Measurements from ENCODE around the gene PRKAR1B.

The PRKAR1B gene

DNA sequence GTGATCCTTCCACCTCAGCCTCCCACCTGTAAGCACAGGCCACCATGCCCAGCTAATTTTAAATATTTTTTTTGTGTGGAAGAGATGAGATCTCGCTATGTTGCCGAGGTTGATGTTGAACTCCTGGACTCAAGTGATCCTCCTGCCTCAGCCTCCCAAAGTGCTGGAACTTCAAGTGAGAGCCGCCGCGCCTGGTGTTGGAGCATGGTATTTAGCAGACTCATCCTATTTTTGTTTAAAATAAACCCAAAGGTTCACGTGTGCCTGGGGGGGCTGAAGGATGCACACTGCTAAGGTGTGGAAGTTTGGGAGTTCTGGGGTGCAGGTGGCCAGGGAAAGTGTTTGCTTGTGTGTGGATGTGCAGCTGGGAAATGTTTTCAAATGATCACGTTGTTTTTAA, 225.6 kb downstream of the PRKAR1B start:
- Histone ChIP-seq H2AFZ (ENCODE audit: low read length) (no peak overlapping the region), H3K9ac (ENCODE audit: low read length) (no peak overlapping the region), H3K4me2 (ENCODE audit: low read length) (no peak overlapping the region), H3K36me3 (ENCODE audit: insufficient read depth, low read length) (no peaks in the 10 kb centered on the region), H3K27me3 (ENCODE audit: insufficient read depth, low read length) (no peaks in the 10 kb centered on the region), H4K20me1 (ENCODE audit: insufficient read depth, low read length) (no peaks in the 10 kb centered on the region), H3K9me3 (ENCODE audit: low read length) (no peaks in the 10 kb centered on the region), H3K4me3 (ENCODE audit: low read depth, low read length, poor library complexity, severe bottlenecking) (no peak overlapping the region), H3F3A (ENCODE audit: insufficient read depth, low read length) (no peaks in the 10 kb centered on the region), H3K4me1 (ENCODE audit: insufficient read depth, low read length, severe bottlenecking) (no peaks in the 10 kb centered on the region), H3K27ac (ENCODE audit: low read depth, low read length, poor library complexity, severe bottlenecking) (no peak overlapping the region), H3K9me2 (ENCODE audit: low read depth, low read length) (no peaks in the 10 kb centered on the region), H3K79me2 (ENCODE audit: insufficient read depth, low read length) (no peaks in the 10 kb centered on the region)
- TF ChIP-seq, protein P1, sequence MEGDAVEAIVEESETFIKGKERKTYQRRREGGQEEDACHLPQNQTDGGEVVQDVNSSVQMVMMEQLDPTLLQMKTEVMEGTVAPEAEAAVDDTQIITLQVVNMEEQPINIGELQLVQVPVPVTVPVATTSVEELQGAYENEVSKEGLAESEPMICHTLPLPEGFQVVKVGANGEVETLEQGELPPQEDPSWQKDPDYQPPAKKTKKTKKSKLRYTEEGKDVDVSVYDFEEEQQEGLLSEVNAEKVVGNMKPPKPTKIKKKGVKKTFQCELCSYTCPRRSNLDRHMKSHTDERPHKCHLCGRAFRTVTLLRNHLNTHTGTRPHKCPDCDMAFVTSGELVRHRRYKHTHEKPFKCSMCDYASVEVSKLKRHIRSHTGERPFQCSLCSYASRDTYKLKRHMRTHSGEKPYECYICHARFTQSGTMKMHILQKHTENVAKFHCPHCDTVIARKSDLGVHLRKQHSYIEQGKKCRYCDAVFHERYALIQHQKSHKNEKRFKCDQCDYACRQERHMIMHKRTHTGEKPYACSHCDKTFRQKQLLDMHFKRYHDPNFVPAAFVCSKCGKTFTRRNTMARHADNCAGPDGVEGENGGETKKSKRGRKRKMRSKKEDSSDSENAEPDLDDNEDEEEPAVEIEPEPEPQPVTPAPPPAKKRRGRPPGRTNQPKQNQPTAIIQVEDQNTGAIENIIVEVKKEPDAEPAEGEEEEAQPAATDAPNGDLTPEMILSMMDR (IDR thresholded peaks at IDR 0.05; ENCODE audit: low read length) = no peak
- no peak for TF ChIP-seq EZH2 (IDR thresholded peaks at IDR 0.05; ENCODE audit: borderline replicate concordance, low read length)

GRCh38 chr7:500521-501420, 226.3 kb downstream of the PRKAR1B start:
- Histone ChIP-seq H3K36me3 (ENCODE audit: insufficient read depth, low read length) (no peaks in the 10 kb centered on the region), H3K27ac (ENCODE audit: low read depth, low read length, poor library complexity, severe bottlenecking) (no peak overlapping the region), H3K9me2 (ENCODE audit: low read depth, low read length) (no peaks in the 10 kb centered on the region), H3K27me3 (ENCODE audit: insufficient read depth, low read length) (no peaks in the 10 kb centered on the region), H3K4me3 (ENCODE audit: low read depth, low read length, poor library complexity, severe bottlenecking) (no peak overlapping the region), H3K4me2 (ENCODE audit: low read length) (no peak overlapping the region), H3K4me1 (ENCODE audit: insufficient read depth, low read length, severe bottlenecking) (no peaks in the 10 kb centered on the region), H3K9me3 (ENCODE audit: low read length) (no peaks in the 10 kb centered on the region), H4K20me1 (ENCODE audit: insufficient read depth, low read length) (no peaks in the 10 kb centered on the region), H3F3A (ENCODE audit: insufficient read depth, low read length) (no peaks in the 10 kb centered on the region), H3K9ac (ENCODE audit: low read length) (no peak overlapping the region), H2AFZ (ENCODE audit: low read length) (no peak overlapping the region), H3K79me2 (ENCODE audit: insufficient read depth, low read length) (no peaks in the 10 kb centered on the region)
- no peak for TF ChIP-seq EZH2 (IDR thresholded peaks at IDR 0.05; ENCODE audit: borderline replicate concordance, low read length)
- TF ChIP-seq, protein P1 (IDR thresholded peaks at IDR 0.05; ENCODE audit: low read length) = no peak

DNA sequence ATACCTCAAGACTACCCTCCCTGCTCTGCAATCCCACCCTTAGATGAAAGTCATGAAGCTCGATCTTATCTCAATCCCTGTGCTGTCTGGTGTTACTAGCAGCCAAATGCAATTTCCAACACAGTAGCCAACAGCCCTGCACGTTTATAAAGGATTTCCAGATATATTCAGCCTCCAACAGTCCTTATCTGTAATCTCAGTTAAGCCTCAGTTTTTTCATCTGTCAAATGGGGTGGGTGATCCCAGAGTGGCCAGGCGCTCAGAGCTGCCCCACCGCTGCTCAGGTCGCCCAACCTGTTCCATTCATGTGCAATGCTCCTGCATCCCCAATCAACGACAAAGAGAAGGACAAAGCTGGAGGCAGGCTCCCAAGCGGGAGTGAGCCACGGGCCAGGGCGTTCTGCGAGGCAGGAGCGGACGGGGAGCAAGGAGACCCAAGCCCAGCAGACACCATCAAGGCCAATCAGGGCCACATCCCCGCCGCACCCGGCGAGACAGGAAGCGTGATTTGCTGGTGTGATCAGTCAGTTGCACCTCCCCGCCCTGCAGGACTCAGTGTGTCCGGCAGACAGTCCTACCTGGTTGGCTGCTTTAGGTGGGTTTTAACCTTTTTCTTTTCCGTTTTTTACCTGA, 227.1 kb downstream of the PRKAR1B start:
- H3K9me3 ChIP-seq (ENCODE audit: low read length) = no peaks in the 10 kb centered on the region

More for the DNA sequence above, 227.1 kb downstream of the PRKAR1B start:
- TF ChIP-seq EZH2 (IDR thresholded peaks at IDR 0.05; ENCODE audit: borderline replicate concordance, low read length) = no peak
- TF ChIP-seq, protein P1 (IDR thresholded peaks at IDR 0.05; ENCODE audit: low read length) = no peak
- Histone ChIP-seq H3K27ac (ENCODE audit: low read depth, low read length, poor library complexity, severe bottlenecking) (no peak overlapping the region), H3K79me2 (ENCODE audit: insufficient read depth, low read length) (no peaks in the 10 kb centered on the region), H2AFZ (ENCODE audit: low read length) (no peak overlapping the region), H3K4me1 (ENCODE audit: insufficient read depth, low read length, severe bottlenecking) (no peaks in the 10 kb centered on the region), H3K4me2 (ENCODE audit: low read length) (no peak overlapping the region), H3K9ac (ENCODE audit: low read length) (no peak overlapping the region), H3F3A (ENCODE audit: insufficient read depth, low read length) (no peaks in the 10 kb centered on the region), H3K27me3 (ENCODE audit: insufficient read depth, low read length) (no peaks in the 10 kb centered on the region), H4K20me1 (ENCODE audit: insufficient read depth, low read length) (no peaks in the 10 kb centered on the region), H3K4me3 (ENCODE audit: low read depth, low read length, poor library complexity, severe bottlenecking) (no peak overlapping the region), H3K36me3 (ENCODE audit: insufficient read depth, low read length) (no peaks in the 10 kb centered on the region), H3K9me2 (ENCODE audit: low read depth, low read length) (no peaks in the 10 kb centered on the region)

Data from OCI-LY1 (cell line).